GM23338 (cell line): ENCODE data around the gene FHIT. TPM values are rescaled to one million over a fixed set of nuclear protein-coding genes. Genes with fewer than 3 reads are reported as not detected.

Experiments
- ATAC-seq: fragments of 200-7000 bp; cut with Tn5 transposase; 3 replicates; pipeline ENCODE4 v1.9.1; 2020
- DNase-seq: peaks from one replicate; pipeline ENCODE4 v3.0.0-alpha.2; 2015; ENCODE audit warnings: low spot score
- H2AFZ ChIP-seq: fragments of 200-600 bp; sonication (generic); 2 replicates; pipeline ENCODE4 v1.8.0; 2016; ENCODE audit warnings: antibody characterized with exemption, mild to moderate bottlenecking, moderate library complexity
- H3F3A ChIP-seq: fragments of 200-600 bp; sonication (generic); replicated peaks from 2 replicates; pipeline ENCODE4 v1.8.0; 2017; ENCODE audit warnings: antibody characterized with exemption, mixed run types, low read depth
- H3K27ac ChIP-seq: fragments of 200-600 bp; sonication (generic); 2 replicates; pipeline ENCODE4 v1.6.1; 2016; ENCODE audit warnings: low read depth
- H3K27me3 ChIP-seq: fragments of 200-600 bp; sonication (generic); 2 replicates; pipeline ENCODE4 v1.8.0; 2016; ENCODE audit warnings: mild to moderate bottlenecking, mixed run types, moderate library complexity; ENCODE audit not compliant: insufficient read depth
- H3K36me3 ChIP-seq: fragments of 200-600 bp; sonication (generic); 2 replicates; pipeline ENCODE4 v1.8.0; 2016; ENCODE audit warnings: mild to moderate bottlenecking; ENCODE audit not compliant: insufficient read depth
- H3K4me1 ChIP-seq: fragments of 200-600 bp; sonication (generic); 2 replicates; pipeline ENCODE4 v1.8.0; 2016; ENCODE audit warnings: mild to moderate bottlenecking, moderate library complexity; ENCODE audit not compliant: insufficient read depth
- H3K4me2 ChIP-seq: fragments of 200-600 bp; sonication (generic); 2 replicates; pipeline ENCODE4 v1.7.1; 2017; ENCODE audit warnings: mixed run types
- H3K4me3 ChIP-seq: fragments of 200-600 bp; sonication (generic); 2 replicates; pipeline ENCODE4 v1.6.1; 2016; ENCODE audit warnings: mixed run types
- H3K79me2 ChIP-seq: fragments of 200-600 bp; sonication (generic); replicated peaks from 2 replicates; pipeline ENCODE4 v1.8.0; 2017; ENCODE audit warnings: mild to moderate bottlenecking; ENCODE audit not compliant: insufficient read depth
- H3K9me2 ChIP-seq: fragments of 200-600 bp; sonication (generic); 2 replicates; pipeline ENCODE4 v1.8.0; 2017; ENCODE audit not compliant: insufficient read depth
- H4K20me1 ChIP-seq: fragments of 200-600 bp; sonication (generic); replicated peaks from 2 replicates; pipeline ENCODE4 v1.8.0; 2017; ENCODE audit warnings: mild to moderate bottlenecking; ENCODE audit not compliant: insufficient read depth
- H3K27ac Mint-ChIP-seq: 2 replicates; pipeline ENCODE4 v1.8.0; 2020; ENCODE audit warnings: inconsistent platforms, mild to moderate bottlenecking, moderate library complexity, mixed read lengths
- H3K27me3 Mint-ChIP-seq: 3 replicates; pipeline ENCODE4 v1.8.0; 2022; ENCODE audit warnings: low read depth, mild to moderate bottlenecking, moderate library complexity, mixed read lengths, inconsistent platforms; ENCODE audit not compliant: insufficient read depth, poor library complexity
- H3K36me3 Mint-ChIP-seq: 3 replicates; pipeline ENCODE4 v1.8.0; 2021; ENCODE audit warnings: low read depth, mild to moderate bottlenecking, inconsistent platforms, moderate library complexity, mixed read lengths
- H3K4me1 Mint-ChIP-seq: 3 replicates; pipeline ENCODE4 v1.8.0; 2020; ENCODE audit warnings: mild to moderate bottlenecking, inconsistent platforms, mixed read lengths
- H3K4me3 Mint-ChIP-seq: 3 replicates; pipeline ENCODE4 v1.8.0; 2021; ENCODE audit warnings: moderate library complexity, mild to moderate bottlenecking, inconsistent platforms, mixed read lengths
- H3K9me3 Mint-ChIP-seq: 3 replicates; pipeline ENCODE4 v1.8.0; 2020; ENCODE audit warnings: moderate library complexity, mild to moderate bottlenecking, inconsistent platforms, mixed read lengths
- CREB1 ChIP-seq: fragments of 250-450 bp; sonication (Bioruptor Pico); IDR thresholded peaks from 2 replicates; pipeline ENCODE4 v1.5.0; 2020; ENCODE audit warnings: low read depth, mild to moderate bottlenecking, moderate library complexity
- CTCF ChIP-seq, 2 experiments: fragments of 200-600 bp in 1 of 2; sonication (generic) in 1 of 2; conservative IDR thresholded peaks; 2 replicates each; pipeline versions ENCODE4 v1.5.1 to v1.6.1; 2016 to 2017; ENCODE audit warnings: antibody characterized with exemption in 2 of 2, low read depth in 2 of 2, mild to moderate bottlenecking in 2 of 2, moderate library complexity in 1 of 2
- EZH2 ChIP-seq: fragments of 200-600 bp; sonication (generic); IDR thresholded peaks from one replicate; pipeline ENCODE4 v1.8.0; 2017; ENCODE audit warnings: antibody characterized with exemption, mild to moderate bottlenecking, low read depth; ENCODE audit not compliant: unreplicated experiment
- EZH2phosphoT487 ChIP-seq: fragments of 200-600 bp; sonication (generic); IDR thresholded peaks from one replicate; pipeline ENCODE4 v1.8.1; 2018; ENCODE audit warnings: antibody characterized with exemption; ENCODE audit not compliant: unreplicated experiment
- POLR2AphosphoS5 ChIP-seq: IDR thresholded peaks from 2 replicates; pipeline ENCODE4 v1.6.1; 2016; ENCODE audit warnings: antibody characterized with exemption, low read depth
- REST ChIP-seq: IDR thresholded peaks from one replicate; pipeline ENCODE4 v1.6.1; 2018; ENCODE audit warnings: antibody characterized with exemption; ENCODE audit not compliant: unreplicated experiment
- ZNF114 ChIP-seq: fragments of 250-450 bp; sonication (Bioruptor Pico); IDR thresholded peaks from 2 replicates; pipeline ENCODE4 v1.5.0; 2020; ENCODE audit warnings: mild to moderate bottlenecking, moderate library complexity
- ZNF331 ChIP-seq: fragments of 250-450 bp; sonication (Bioruptor Pico); IDR thresholded peaks from 2 replicates; pipeline ENCODE4 v1.5.0; 2020; ENCODE audit warnings: low read depth, mild to moderate bottlenecking, moderate library complexity
- polyA plus RNA-seq: library from polyadenylated mRNA; unstranded; fragments of >200 nt; fragmentation: Nextera tagmentation; extraction: Ambion mirVana; gene quantifications from 2 replicates; pipeline ENCODE4 v1.2.1, GENCODE V29; 2016
- total RNA-seq: library from RNA; depleted of rRNA; stranded (reverse); fragments of >200 nt; shearing (Covaris generic); gene quantifications from 2 replicates; pipeline ENCODE4 v1.2.3, GENCODE V29; 2014

FHIT gene
- total and polyA plus RNA-seq, 2 experiments from 2014 or later, result 3.0 to 8.3 TPM

GRCh38 chr3:60322298-60322856 is 928.9 kb downstream of the FHIT start (continued):
- TF ChIP-seq REST (no peak), ZNF331 (no peak), CTCF (conservative IDR thresholded peaks at IDR 0.05; ENCODE audit: low read depth in 2 of 2) (no peak), ZNF114 (CRISPR knock-in tag) (no peak), EZH2 (no peak), CREB1 (CRISPR knock-in tag) (no peak), EZH2phosphoT487 (no peak)

- Mint-ChIP-seq H3K27ac (no peak overlapping the region), H3K27me3 (no peaks in the 10 kb centered on the region), H3K4me1 (peaks cover 10% of the 10 kb centered on the region; the same call in 2 of the 3 replicates), H3K9me3 (no peaks in the 10 kb centered on the region), H3K36me3 (no peaks in the 10 kb centered on the region), H3K4me3 (no peak overlapping the region)
- Histone ChIP-seq H3K27ac (no peak overlapping the region), H3K27me3 (no peaks in the 10 kb centered on the region), H3K4me3 (no peak overlapping the region), H3K4me1 (peaks cover 15% of the 10 kb centered on the region), H3K36me3 (no peaks in the 10 kb centered on the region), H4K20me1 (no peaks in the 10 kb centered on the region), H3F3A (no peaks in the 10 kb centered on the region), H3K4me2 (no peak overlapping the region), H3K79me2 (no peaks in the 10 kb centered on the region), H2AFZ (peak overlapping the region; percentile 39; the same call in 1 of the 2 replicates), H3K9me2 (no peaks in the 10 kb centered on the region)
- no peak for ATAC-seq
- TF ChIP-seq CREB1 (CRISPR knock-in tag) (no peak), ZNF331 (no peak), POLR2AphosphoS5 (no peak), EZH2 (no peak)
- DNase-seq, result no peak
Measured at GRCh38 chr3:60319179-60319858, 931.9 kb downstream of the FHIT start.
